ENCODE measurements around the gene DTD2.
"Not testable (repeated sequence)": the region's sequence is repeated elsewhere in the genome, so short reads cannot be mapped to it uniquely, and the experiment has no call there.

The DTD2 gene

GRCh38 chr14:31466554-31466953 is 9.2 kb upstream of the DTD2 start:
- Histone ChIP-seq H3K27me3 (ENCODE audit: control insufficient read depth, insufficient read depth, low read length) (no peaks in the 10 kb centered on the region), H3K4me1 (ENCODE audit: control insufficient read depth, insufficient read depth, low read length) (no peaks in the 10 kb centered on the region), H3K4me3 (ENCODE audit: low read length) (no peak overlapping the region), H3K36me3 (ENCODE audit: control insufficient read depth, insufficient read depth, low read length) (no peaks in the 10 kb centered on the region), H3K9me3 (ENCODE audit: control insufficient read depth, low read length) (no peaks in the 10 kb centered on the region), H3K9ac (ENCODE audit: low read length) (no peak overlapping the region)

- Histone ChIP-seq H3K27me3 (ENCODE audit: control insufficient read depth, insufficient read depth, low read length) (no peaks in the 10 kb centered on the region), H3K4me3 (ENCODE audit: low read length) (no peak overlapping the region), H3K9ac (ENCODE audit: low read length) (no peak overlapping the region)
Measured at GRCh38 chr14:31465111-31465510, 7.8 kb upstream of the DTD2 start.

GRCh38 chr14:31462450-31462849 is 5.1 kb upstream of the DTD2 start:
- not testable (repeated sequence) for H3K36me3 ChIP-seq (ENCODE audit: control insufficient read depth, insufficient read depth, low read length); H3K27me3 ChIP-seq (ENCODE audit: control insufficient read depth, insufficient read depth, low read length); H3K9ac ChIP-seq (ENCODE audit: low read length); H3K9me3 ChIP-seq (ENCODE audit: control insufficient read depth, low read length); H3K4me1 ChIP-seq (ENCODE audit: control insufficient read depth, insufficient read depth, low read length); H3K4me3 ChIP-seq (ENCODE audit: low read length)

More at GRCh38 chr14:31465111-31465510, 7.8 kb upstream of the DTD2 start:
- H3K9me3 ChIP-seq (ENCODE audit: control insufficient read depth, low read length): no peaks in the 10 kb centered on the region
- H3K4me1 ChIP-seq (ENCODE audit: control insufficient read depth, insufficient read depth, low read length): no peaks in the 10 kb centered on the region
- no peaks in the 10 kb centered on the region for H3K36me3 ChIP-seq (ENCODE audit: control insufficient read depth, insufficient read depth, low read length)

- Histone ChIP-seq H3K36me3 (ENCODE audit: control insufficient read depth, insufficient read depth, low read length) (no peaks in the 10 kb centered on the region), H3K4me3 (ENCODE audit: low read length) (no peak overlapping the region), H3K9ac (ENCODE audit: low read length) (no peak overlapping the region), H3K27me3 (ENCODE audit: control insufficient read depth, insufficient read depth, low read length) (no peaks in the 10 kb centered on the region), H3K4me1 (ENCODE audit: control insufficient read depth, insufficient read depth, low read length) (no peaks in the 10 kb centered on the region), H3K9me3 (ENCODE audit: control insufficient read depth, low read length) (no peaks in the 10 kb centered on the region)
Measured at GRCh38 chr14:31461545-31461944, 4.2 kb upstream of the DTD2 start.

GRCh38 chr14:31457665-31458659 is 656 bp upstream of the DTD2 start:
- no peaks in the 10 kb centered on the region for H3K27me3 ChIP-seq (ENCODE audit: control insufficient read depth, insufficient read depth, low read length)
- H3K9ac ChIP-seq (ENCODE audit: low read length): peak overlapping the region; percentile 81
- H3K4me1 ChIP-seq (ENCODE audit: control insufficient read depth, insufficient read depth, low read length): peaks cover 7% of the 10 kb centered on the region
- no peak overlapping the region for H3K4me3 ChIP-seq (ENCODE audit: low read length)
- H3K36me3 ChIP-seq (ENCODE audit: control insufficient read depth, insufficient read depth, low read length): no peaks in the 10 kb centered on the region
- no peaks in the 10 kb centered on the region for H3K9me3 ChIP-seq (ENCODE audit: control insufficient read depth, low read length)

- Histone ChIP-seq H3K9ac (ENCODE audit: low read length) (no peak overlapping the region), H3K4me3 (ENCODE audit: low read length) (no peak overlapping the region), H3K27me3 (ENCODE audit: control insufficient read depth, insufficient read depth, low read length) (no peaks in the 10 kb centered on the region), H3K36me3 (ENCODE audit: control insufficient read depth, insufficient read depth, low read length) (no peaks in the 10 kb centered on the region), H3K4me1 (ENCODE audit: control insufficient read depth, insufficient read depth, low read length) (peaks cover 14% of the 10 kb centered on the region), H3K9me3 (ENCODE audit: control insufficient read depth, low read length) (no peaks in the 10 kb centered on the region)
Measured at GRCh38 chr14:31449971-31450610, 7.2 kb downstream of the DTD2 start.

- Histone ChIP-seq H3K9me3 (ENCODE audit: control insufficient read depth, low read length) (no peaks in the 10 kb centered on the region), H3K4me3 (ENCODE audit: low read length) (no peak overlapping the region), H3K9ac (ENCODE audit: low read length) (no peak overlapping the region), H3K4me1 (ENCODE audit: control insufficient read depth, insufficient read depth, low read length) (peaks cover 8% of the 10 kb centered on the region), H3K27me3 (ENCODE audit: control insufficient read depth, insufficient read depth, low read length) (no peaks in the 10 kb centered on the region), H3K36me3 (ENCODE audit: control insufficient read depth, insufficient read depth, low read length) (no peaks in the 10 kb centered on the region)
Measured at GRCh38 chr14:31449136-31449535, 8.2 kb downstream of the DTD2 start.

- Histone ChIP-seq H3K9me3 (ENCODE audit: control insufficient read depth, low read length) (no peaks in the 10 kb centered on the region), H3K9ac (ENCODE audit: low read length) (no peak overlapping the region), H3K4me1 (ENCODE audit: control insufficient read depth, insufficient read depth, low read length) (peaks cover 8% of the 10 kb centered on the region), H3K4me3 (ENCODE audit: low read length) (no peak overlapping the region), H3K27me3 (ENCODE audit: control insufficient read depth, insufficient read depth, low read length) (no peaks in the 10 kb centered on the region), H3K36me3 (ENCODE audit: control insufficient read depth, insufficient read depth, low read length) (no peaks in the 10 kb centered on the region)
Measured at GRCh38 chr14:31445703-31446102, 11.6 kb downstream of the DTD2 start.

GRCh38 chr14:31442284-31442683 is 15.0 kb downstream of the DTD2 start:
- Histone ChIP-seq H3K27me3 (ENCODE audit: control insufficient read depth, insufficient read depth, low read length) (no peaks in the 10 kb centered on the region), H3K4me3 (ENCODE audit: low read length) (no peak overlapping the region), H3K9ac (ENCODE audit: low read length) (no peak overlapping the region), H3K9me3 (ENCODE audit: control insufficient read depth, low read length) (no peaks in the 10 kb centered on the region), H3K36me3 (ENCODE audit: control insufficient read depth, insufficient read depth, low read length) (no peaks in the 10 kb centered on the region), H3K4me1 (ENCODE audit: control insufficient read depth, insufficient read depth, low read length) (no peaks in the 10 kb centered on the region)

GRCh38 chr14:31441273-31442111 is 15.8 kb downstream of the DTD2 start:
- no peaks in the 10 kb centered on the region for H3K36me3 ChIP-seq (ENCODE audit: control insufficient read depth, insufficient read depth, low read length)
- no peaks in the 10 kb centered on the region for H3K4me1 ChIP-seq (ENCODE audit: control insufficient read depth, insufficient read depth, low read length)
- H3K27me3 ChIP-seq (ENCODE audit: control insufficient read depth, insufficient read depth, low read length): no peaks in the 10 kb centered on the region
- no peak overlapping the region for H3K4me3 ChIP-seq (ENCODE audit: low read length)
- no peak overlapping the region for H3K9ac ChIP-seq (ENCODE audit: low read length)
- H3K9me3 ChIP-seq (ENCODE audit: control insufficient read depth, low read length): no peaks in the 10 kb centered on the region

- H3K4me1 ChIP-seq (ENCODE audit: control insufficient read depth, insufficient read depth, low read length): no peaks in the 10 kb centered on the region
- H3K4me3 ChIP-seq (ENCODE audit: low read length): no peak overlapping the region
- H3K9me3 ChIP-seq (ENCODE audit: control insufficient read depth, low read length): no peaks in the 10 kb centered on the region
- H3K27me3 ChIP-seq (ENCODE audit: control insufficient read depth, insufficient read depth, low read length): no peaks in the 10 kb centered on the region
- no peak overlapping the region for H3K9ac ChIP-seq (ENCODE audit: low read length)
- H3K36me3 ChIP-seq (ENCODE audit: control insufficient read depth, insufficient read depth, low read length): no peaks in the 10 kb centered on the region
Measured at GRCh38 chr14:31440280-31440679, 17.0 kb downstream of the DTD2 start.

- Histone ChIP-seq H3K4me3 (ENCODE audit: low read length) (no peak overlapping the region), H3K27me3 (ENCODE audit: control insufficient read depth, insufficient read depth, low read length) (no peaks in the 10 kb centered on the region), H3K9ac (ENCODE audit: low read length) (no peak overlapping the region), H3K9me3 (ENCODE audit: control insufficient read depth, low read length) (no peaks in the 10 kb centered on the region), H3K36me3 (ENCODE audit: control insufficient read depth, insufficient read depth, low read length) (no peaks in the 10 kb centered on the region), H3K4me1 (ENCODE audit: control insufficient read depth, insufficient read depth, low read length) (no peaks in the 10 kb centered on the region)
Measured at GRCh38 chr14:31439561-31439960, 17.7 kb downstream of the DTD2 start.
